ENCODE data around the gene PGAM2. TPM values are rescaled to one million over a fixed set of nuclear protein-coding genes. Genes with fewer than 3 reads are reported as not detected.

Gene PGAM2
- total RNA-seq, 1 donor from 2014 or later: 0.62 TPM

- no peak for DNase-seq (ENCODE audit: low spot score)
Observed at GRCh38 chr7:44085546-44085945, 20.2 kb upstream of the PGAM2 start.

GRCh38 chr7:44084701-44085100 lies 19.3 kb upstream of the PGAM2 start:
- no peak for DNase-seq (ENCODE audit: low spot score)

GRCh38 chr7:44083796-44084195 lies 18.4 kb upstream of the PGAM2 start:
- DNase-seq (ENCODE audit: low spot score): no peak

- peak; percentile 98 for DNase-seq (ENCODE audit: low spot score)
Observed at GRCh38 chr7:44082541-44083207, 17.3 kb upstream of the PGAM2 start.

GRCh38 chr7:44081266-44081748 lies 15.9 kb upstream of the PGAM2 start:
- DNase-seq (ENCODE audit: low spot score): no peak

- DNase-seq (ENCODE audit: low spot score): no peak
Observed at GRCh38 chr7:44080686-44081265, 15.4 kb upstream of the PGAM2 start.

GRCh38 chr7:44080118-44080517 lies 14.8 kb upstream of the PGAM2 start:
- no peak for DNase-seq (ENCODE audit: low spot score)

GRCh38 chr7:44079331-44080021 lies 14.1 kb upstream of the PGAM2 start:
- no peak for DNase-seq (ENCODE audit: low spot score)

GRCh38 chr7:44078521-44078920 lies 13.2 kb upstream of the PGAM2 start:
- DNase-seq (ENCODE audit: low spot score): no peak

- no peak for DNase-seq (ENCODE audit: low spot score)
Observed at GRCh38 chr7:44077681-44078091, 12.3 kb upstream of the PGAM2 start.

GRCh38 chr7:44077061-44077460 lies 11.7 kb upstream of the PGAM2 start:
- DNase-seq (ENCODE audit: low spot score): no peak

- no peak for DNase-seq (ENCODE audit: low spot score)
Observed at GRCh38 chr7:44076101-44076895, 10.9 kb upstream of the PGAM2 start.

GRCh38 chr7:44075296-44076075 lies 10.1 kb upstream of the PGAM2 start:
- DNase-seq (ENCODE audit: low spot score): no peak

- DNase-seq (ENCODE audit: low spot score): no peak
Observed at GRCh38 chr7:44074349-44074695, 9.0 kb upstream of the PGAM2 start.

GRCh38 chr7:44073664-44074348 lies 8.4 kb upstream of the PGAM2 start:
- no peak for DNase-seq (ENCODE audit: low spot score)

GRCh38 chr7:44072364-44073231 lies 7.2 kb upstream of the PGAM2 start:
- peak; percentile 80 for DNase-seq (ENCODE audit: low spot score)

GRCh38 chr7:44071726-44072363 lies 6.5 kb upstream of the PGAM2 start:
- no peak for DNase-seq (ENCODE audit: low spot score)

GRCh38 chr7:44068054-44068453 lies 2.7 kb upstream of the PGAM2 start:
- no peak for DNase-seq (ENCODE audit: low spot score)

Measured in ureter (tissue), 1 donor.